Measurements from ENCODE around the gene TAS2R9.

DNA sequence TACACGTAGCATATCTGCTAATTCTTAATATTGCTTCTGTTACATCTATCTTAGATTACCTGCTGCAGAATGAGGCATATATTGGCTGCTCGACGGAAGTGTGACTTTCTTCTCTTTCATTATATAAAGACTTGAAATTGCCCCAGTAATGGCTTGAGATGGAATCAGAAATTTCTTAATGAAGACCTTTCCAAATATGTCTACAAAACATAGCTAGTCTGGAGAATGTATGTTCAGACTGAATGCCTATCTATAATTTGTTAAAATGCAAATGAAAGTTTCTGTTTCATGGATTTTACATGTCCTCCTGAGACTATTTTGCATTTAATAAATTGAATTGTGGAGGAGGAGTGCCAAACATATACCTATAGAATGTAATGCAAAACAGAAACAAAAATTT, 16.3 kb upstream of the TAS2R9 start, which contains the start of gene TAS2R10:
- TF ChIP-seq POLR2A (IDR thresholded peaks at IDR 0.05; ENCODE audit: low read depth, low read length) (no peak), POLR2AphosphoS5 (IDR thresholded peaks at IDR 0.05; ENCODE audit: low read depth, low read length) (no peak), TAF1 (IDR thresholded peaks at IDR 0.05; ENCODE audit: borderline replicate concordance, low read depth, low read length) (no peak)

Data from GM12892 (cell line).